HG03378 (cell line): ENCODE results near the gene TCP11L1.
A peak's percentile ranks its signal among the peaks of the same experiment; 100 is the strongest.
"Not testable (repeated sequence)": the region's sequence is repeated elsewhere in the genome, so short reads cannot be mapped to it uniquely, and the experiment has no call there.

Experiments used
- ATAC-seq: cut with Tn5 transposase; IDR thresholded peaks from one replicate; pipeline ENCODE4 v1.9.1; 2021; ENCODE audit warnings: mild to moderate bottlenecking, moderate library complexity; ENCODE audit not compliant: unreplicated experiment

Gene TCP11L1

DNA sequence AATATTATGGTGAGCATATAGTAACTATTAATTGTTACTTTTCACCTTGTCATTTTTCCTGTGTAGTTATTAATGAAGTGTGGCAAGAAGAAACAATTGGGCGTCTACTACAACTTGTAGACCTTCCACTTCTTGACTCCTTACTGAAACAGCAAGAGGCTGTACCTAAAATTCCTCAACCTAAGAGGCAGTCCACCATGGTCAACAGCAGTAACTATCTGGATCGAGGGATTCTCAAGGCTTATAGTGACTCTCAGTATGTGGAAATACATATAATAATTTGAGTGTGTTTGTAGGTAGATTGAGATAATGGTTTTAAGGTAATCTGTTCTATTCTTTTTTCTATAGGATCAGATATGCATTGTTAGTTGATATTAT lies 10.8 kb upstream of the TCP11L1 start:
- no peak for ATAC-seq

DNA sequence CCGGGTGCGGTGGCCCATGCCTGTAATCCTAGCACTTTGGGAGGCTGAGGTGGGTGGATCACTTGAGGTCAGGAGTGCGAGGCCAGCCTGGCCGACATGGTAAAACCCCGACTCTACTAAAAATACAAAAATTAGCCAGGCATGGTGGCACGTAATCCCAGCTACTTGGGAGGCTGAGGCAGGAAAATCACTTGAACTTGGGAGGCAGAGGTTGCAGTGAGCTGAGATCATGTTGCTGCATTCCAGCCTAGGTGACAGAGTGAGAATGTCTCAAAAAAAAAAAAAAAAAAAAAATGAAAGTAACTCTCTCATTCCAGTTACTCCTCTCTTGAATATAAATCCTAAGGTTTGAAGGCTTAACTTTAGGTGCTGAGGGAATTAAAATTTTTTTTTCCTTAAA lies 10.2 kb upstream of the TCP11L1 start:
- not testable (repeated sequence) for ATAC-seq

DNA sequence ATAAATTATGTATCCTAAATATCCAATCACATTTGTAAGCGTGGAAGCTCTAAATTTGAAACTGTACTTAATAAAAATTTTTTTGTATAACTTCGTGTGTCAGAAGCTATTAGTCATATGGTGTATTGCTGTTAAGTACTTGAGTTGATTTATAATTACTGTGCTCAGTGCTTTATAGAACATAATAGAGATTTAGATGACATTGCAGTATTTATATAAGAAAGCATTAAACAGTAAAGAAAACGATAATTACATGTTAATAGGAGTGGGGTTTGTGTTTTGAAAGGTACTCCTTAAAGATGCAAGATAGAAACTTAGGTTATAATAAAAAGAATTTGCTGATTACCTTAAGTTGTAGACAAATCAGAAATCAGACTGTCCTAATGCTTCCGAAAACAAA lies 5.9 kb upstream of the TCP11L1 start:
- ATAC-seq: no peak

DNA sequence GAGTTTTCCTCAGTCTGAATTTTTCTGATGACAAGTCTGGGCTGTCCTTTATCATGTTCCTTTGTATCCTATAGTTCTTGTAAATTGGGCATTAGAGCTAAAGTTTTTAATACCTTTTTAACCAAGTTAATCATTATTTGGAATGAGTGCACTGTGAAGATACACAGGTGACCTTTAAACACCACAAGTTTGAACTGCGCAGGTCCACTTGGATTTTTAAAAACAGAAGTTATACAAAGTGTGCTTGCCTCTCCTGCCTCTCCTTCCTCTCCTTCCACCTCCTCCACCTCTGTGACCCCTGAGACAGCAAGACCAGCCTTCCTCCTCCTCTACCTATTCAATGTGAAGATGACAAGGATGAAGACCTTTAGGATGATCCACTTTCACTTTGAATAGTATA lies 4.4 kb upstream of the TCP11L1 start:
- no peak for ATAC-seq

DNA sequence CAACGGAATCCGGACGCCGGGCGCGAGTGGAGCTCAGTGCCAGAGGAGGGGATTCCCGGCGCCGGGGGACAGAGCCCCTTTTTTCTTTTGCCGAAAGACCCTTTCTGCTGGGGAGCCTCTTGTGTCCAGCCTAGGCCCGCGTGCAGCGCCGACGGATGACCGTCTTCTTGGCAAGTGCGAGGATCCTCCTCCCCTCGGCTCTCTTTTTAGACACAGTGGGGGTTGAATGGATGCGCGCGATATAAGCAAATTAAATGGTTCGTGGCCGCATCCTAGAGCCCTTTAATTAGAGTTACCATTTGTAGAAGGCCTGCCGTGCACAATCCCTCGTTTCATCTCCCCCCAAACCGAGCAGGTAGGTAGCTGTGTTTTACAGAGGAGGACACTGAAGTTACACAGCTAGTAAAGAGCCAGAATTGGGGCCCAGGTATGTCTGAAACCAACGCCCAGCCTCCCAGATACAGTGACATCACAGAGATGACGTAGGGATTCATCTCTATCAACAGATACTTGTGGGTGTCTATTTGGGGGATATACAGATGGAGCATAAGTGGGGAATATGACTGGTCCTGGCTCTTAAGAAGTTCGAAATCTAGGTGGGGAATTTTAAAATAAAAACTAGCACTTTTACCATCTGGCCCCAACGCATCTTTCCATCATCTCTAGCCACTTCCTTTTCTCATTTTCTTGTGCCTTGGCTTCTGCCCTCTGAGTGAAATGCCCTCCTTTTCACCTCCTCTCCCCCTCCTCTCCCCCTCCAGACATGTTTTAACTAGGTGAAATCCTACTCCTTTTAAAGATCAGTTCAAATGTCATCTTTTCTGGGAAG lies 875 bp downstream of the TCP11L1 start:
- ATAC-seq: peak; percentile 26

DNA sequence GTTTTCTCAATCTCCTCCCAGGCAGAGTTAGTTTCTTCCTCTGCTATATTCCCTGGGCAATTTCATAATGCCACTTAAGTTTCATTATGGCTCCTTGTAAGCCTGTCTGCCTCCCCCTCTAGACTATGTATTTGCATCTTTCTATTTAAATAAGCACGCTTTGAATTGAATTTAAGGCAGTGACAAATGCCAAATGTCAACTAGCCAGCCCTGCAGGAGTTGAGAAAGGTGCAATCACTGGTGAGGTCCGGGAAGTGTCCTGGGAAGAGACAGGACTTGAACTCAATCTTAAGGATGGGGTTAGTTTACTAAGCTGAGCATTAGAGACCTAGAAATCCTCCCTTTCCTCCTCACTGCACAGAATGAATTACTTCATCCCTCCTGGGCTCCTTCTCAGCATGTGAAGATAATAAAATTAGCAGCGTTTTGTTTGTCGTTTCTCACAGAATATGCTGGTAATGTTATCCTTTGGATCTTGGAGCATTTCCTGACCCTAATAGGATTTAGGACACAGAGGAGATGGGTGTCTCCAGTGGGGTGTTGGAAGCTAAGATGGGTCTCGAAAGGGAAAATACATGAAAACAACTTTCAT lies 1.6 kb downstream of the TCP11L1 start:
- peak; percentile 25 for ATAC-seq

DNA sequence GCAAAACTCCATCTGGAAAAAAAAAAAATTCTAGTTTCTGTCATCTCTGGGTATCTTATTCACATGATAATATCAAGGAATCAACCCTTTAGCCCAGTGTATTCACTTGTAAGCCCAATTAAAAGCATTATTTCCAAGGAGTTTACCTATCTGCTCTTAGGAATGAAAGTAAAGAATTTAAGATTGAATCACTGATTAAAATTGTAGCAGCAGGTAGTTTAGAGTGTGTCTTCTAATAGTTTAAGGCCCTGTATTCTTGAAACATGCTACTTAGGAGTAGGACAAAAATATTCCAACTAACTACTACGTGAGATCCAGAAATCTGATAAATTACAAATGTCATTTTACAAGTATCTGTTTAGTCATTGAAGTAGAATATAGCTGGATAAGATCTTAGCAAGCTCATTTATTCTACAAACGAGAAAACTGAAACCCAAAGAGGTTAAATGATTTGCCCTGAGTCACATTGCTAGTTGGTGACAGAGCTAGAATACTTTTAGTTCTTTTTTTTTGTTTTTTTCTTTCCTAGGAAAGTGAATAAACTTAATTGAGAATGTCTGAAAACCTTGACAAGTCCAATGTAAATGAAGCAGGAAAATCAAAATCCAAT lies 4.0 kb downstream of the TCP11L1 start:
- ATAC-seq: no peak

DNA sequence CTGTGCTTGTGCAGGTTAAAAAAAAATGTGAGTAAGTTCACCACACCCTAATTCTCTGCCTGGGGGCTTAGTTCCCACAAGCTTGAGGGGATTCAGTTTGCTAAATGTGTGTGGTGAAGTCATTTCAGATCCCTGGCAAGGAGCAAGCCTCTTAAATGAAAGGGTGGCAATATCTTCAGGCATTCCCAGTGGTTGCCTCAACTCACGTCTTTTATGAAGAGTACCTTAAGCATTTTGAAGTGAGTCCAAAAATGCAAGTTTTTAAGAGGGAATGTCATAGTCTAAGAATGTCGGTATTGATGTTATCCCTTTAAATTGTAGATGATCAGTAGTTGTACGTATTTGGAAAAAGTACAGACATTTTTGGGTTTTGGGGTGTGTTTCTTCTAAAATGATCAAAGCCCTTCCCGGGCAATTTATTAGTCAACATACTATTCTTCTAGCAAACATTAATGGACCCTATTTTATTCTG lies 4.9 kb downstream of the TCP11L1 start:
- no peak for ATAC-seq

DNA sequence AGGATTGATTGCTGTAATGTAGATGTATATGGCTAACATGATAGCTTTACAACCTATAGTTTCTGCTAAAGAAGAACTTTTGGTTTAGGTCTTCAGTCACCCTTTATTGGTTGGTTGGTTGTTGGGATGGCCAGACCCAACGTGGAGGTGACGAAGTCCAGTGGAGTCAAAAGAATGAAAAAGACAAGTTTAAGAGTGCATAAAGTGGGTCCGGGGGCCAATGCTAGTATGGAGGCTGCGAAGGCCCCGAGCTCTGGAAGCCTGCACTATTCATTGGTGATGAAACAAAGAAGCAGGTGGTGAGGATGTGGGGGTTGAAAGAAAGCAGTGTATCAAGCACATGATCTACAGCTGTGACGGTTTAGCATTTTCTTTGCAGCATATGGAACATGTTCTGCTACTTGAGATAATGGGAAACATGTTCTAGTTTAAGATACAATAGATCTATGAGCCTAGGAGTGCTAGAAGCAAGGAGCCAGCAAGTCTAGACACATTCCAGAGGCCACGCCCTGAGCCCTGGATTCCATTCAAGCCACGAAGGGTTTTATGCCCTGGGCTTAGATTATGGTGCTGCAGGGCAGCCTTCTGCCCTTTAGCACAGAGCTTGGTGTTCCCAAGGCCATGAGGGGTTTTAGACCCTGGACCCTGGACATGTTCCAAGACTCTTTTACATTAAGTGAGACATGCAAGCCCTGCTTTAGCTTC lies 6.3 kb downstream of the TCP11L1 start:
- no peak for ATAC-seq

DNA sequence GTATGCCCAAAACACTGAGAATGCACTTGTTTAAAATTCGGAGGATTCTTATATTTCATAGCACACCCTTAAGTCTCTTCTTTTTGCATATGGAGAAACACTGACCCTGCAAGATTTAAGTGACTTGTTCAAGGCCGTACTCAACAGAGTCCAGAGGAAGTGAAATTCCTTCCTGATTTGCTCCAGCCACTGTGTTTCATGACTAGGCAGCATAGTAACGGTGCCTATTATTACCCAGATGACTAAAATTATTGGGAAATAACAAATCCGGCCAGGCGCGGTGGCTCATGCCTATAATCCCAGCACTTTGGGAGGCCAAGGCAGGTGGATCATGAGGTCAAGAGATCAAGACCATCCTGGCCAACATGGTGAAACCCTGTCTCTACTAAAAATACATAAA lies 9.3 kb downstream of the TCP11L1 start:
- ATAC-seq: not testable (repeated sequence)

DNA sequence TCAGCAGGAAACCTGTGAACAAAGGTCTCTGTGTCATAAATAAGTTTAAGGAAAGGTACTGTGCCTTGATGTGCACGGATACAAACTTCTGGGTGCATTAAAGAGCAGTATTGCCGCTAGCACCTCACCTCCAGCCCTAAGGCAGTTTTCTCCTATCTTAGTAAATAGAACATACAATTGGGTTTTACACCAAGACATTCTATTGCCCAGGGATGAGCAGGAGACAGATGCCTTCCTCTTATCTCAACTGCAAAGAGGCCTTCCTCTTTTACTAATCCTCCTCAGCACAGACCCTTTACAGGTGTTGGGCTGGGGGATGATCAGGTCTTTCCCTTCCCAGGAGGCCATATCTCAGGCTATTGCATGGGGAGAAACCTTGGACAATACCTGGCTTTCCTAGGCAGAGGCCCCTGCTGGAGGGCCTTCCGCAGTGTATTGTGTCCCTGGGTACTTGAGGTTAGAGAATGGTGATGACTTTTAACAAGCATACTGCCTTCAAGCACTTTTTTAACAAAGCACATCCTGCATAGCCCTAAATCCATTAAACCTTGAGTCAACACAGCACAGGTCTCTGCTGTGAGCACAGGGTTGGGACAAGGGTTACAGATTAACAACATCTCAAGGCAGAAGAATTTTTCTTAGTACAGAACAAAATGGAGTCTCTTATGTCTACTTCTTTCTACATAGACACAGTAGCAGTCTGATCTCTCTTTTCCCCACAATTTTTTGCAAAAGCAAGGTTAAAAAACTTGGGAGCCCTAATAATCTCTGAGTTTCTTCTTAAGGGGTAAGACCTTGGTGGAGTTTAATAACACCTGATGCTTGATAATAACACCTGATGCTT lies 10.4 kb downstream of the TCP11L1 start:
- ATAC-seq: not testable (repeated sequence)

DNA sequence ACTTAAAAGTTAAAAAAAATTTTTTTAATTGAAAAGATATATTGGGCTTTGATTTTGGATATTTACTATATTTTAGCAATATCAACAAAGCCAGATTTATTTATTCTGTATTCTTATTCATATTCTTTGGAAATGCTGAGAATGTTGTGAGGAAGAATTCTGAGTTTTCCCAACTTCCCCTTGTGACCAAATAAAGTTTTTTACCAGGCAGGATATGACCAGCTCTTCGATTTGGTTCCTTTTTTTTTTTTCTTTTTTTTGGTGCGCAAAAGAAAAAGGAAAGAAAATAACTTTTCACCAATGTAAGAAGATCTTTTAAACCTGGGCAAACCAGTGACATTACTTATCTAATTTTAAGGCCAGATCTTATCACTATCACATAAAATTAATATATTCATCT lies 12.9 kb downstream of the TCP11L1 start:
- ATAC-seq: no peak

DNA sequence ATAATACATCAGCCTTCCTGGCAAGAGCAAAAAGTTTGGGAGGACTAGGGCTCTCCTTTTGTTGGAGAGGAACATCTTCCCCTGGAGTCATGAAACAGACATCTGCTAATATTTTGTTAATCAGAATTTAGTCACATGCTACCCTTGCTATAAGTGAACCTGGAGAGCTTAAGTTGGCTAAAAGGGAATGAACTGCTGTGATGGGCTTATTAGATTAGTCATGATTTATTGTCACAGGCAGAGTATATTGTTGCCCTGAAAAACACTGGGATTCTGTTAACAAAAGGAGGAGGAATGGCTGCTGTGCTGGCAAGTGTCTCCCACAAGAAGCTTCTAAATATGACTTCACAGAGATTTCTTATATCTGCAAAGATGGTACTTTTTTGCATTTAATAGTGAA lies 16.0 kb downstream of the TCP11L1 start:
- ATAC-seq: no peak

DNA sequence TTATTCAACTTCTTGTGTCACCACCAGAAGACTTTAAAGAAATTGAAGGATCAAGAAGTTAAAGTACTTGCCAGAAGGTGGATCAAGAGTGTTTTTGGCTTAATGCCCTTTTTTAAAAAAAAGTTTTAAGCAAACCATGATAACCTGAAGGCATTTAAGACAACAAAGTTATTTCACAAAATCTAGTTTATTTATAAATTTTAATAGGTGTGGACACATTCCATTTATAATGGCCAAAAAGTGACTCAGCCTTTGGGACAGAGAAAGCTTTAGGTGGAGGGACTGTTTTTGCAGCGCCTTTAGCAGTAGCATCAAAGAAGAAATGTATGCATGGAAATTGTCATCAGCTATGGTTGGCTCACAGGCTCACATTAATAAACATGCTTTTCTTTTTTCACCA lies 17.9 kb downstream of the TCP11L1 start:
- no peak for ATAC-seq

DNA sequence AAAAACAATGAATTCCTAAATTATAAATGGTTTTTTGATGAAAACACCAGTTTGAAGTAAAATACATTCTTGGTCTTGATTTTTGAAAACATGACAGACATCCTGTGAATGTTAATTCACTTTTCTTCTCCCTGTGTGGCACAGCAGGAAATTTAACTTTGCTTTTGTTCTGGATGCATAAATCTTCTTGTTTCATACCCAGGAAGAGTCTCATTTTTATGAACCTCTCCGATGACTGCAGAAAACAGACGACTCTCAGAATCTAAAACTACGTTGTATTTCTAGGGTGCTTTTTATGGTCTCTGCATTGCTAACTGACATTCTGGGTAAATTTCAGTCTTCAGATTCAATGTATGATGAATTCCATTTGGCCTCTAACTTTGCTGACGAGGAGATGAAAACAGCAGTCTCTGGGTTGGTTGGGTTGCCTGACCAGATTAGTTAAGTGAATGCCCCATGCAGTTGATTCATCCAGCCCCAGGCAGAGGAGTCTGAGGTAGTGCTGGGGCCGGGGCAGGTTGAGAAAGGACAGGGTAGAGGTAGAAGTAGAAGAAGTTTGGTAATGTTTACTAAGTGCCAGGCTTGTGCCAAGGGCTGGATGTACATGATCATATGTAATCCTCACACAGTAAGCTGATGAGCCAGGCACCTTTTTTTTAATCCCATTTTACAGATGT lies 20.1 kb downstream of the TCP11L1 start:
- ATAC-seq: no peak

DNA sequence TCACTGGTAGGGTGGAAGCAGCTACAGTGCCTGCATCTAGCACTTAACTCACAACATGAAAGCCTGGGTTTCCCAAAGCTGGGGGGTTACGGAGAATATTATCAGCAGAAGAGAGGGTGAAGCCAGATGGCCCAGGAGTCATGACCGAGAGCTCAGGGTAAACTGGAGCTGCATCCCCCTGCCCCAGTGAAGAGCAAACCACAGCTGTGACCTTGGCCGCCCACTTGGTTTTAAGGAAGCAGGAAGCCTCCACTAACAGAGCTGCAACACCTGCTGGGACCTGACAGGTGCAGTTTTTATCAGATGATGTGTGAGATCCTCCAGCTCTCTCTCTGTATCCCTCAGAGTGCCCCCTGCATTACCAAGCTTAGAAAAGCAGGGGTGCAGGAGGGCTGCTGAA lies 20.9 kb downstream of the TCP11L1 start:
- ATAC-seq: no peak

DNA sequence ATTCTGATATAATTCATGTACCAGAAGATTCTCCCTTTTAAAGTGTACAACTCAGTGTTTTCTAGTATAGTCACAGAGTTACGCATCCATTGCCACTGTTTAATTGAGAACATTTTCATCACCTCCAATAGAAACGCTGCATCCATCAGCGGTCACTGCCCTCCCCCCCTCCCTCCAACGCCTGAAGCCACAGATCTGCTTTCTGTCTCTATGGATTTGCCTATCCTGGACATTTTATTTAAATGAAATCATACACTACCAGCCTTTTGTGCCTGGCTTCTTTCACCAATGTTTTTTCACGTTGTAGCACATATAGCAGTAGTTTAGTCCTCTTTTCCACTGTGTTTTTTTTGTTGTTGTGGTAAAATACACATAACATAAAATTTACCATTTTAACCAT lies 22.8 kb downstream of the TCP11L1 start:
- no peak for ATAC-seq

DNA sequence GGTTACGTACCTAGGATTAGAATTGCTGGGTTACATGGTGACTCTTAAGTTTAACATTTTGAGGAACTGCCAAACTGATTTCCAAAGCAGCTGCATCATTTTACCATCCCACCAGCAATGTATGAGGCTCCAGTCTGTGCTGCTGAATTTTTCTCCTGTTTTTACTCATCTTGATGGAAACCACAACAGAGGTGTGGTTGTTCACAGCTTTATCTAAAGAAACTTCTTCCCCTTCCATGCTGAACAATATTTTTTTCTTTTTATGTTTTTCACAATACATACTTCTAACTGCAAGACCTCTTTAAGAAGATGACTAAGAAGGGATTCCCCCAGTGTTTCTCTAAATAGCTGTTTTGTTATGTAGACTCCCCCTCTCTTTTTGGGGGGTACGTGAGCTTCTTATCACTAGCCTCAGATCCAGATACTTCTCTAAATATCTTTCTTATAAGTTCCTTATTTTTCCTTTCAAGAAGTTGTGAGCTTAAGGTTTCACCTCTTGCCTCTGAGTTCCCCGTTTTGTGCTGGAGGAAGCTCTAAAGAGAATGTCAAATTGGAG lies 24.0 kb downstream of the TCP11L1 start:
- ATAC-seq: peak; percentile 60

DNA sequence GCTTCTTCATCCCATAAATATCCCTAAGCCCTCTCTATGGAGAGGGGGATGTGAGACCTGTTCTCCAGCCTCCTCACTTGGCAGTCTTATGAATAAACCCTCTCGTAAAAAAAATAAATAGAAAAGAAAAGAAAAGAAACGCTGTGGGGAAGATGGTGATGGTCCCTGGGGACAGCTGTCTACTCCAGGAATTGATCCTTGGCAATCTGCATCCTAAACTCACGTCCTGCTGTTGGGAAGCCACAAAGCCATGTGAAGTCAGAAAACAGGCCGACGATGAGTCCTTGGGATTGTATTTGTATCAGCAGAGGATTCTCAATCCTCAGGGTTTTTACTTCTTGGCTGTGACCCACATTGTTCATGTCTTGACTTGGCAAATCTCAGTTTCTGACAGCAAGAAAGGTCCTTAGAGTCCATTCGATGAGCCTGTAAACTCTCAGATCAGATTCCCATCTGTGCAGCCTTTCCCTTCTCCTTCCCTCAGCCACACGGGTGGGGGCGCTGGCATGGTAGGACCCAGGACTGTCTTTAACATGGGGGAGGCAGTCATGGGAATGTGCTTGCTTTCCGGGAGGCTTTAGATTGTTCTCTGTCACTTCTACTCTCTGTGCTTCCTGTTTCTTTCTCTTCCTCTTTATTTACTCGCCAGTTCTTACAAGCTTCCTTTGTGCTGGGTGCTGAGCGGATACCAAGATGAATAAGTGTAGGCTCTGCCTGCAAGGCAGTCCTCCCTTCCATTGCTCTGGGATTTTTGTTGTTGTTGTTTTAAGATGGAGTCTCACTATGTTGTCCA lies 24.9 kb downstream of the TCP11L1 start:
- ATAC-seq: no peak
